GM12873 (cell line): ENCODE data around the gene MXRA8.

Experiments
- TF ChIP-seq, protein P1 (sequence below): IDR thresholded peaks from 2 replicates; pipeline ENCODE4 v1.5.1; 2012; ENCODE audit warnings: low read depth, mild to moderate bottlenecking, moderate library complexity, low read length, control low read depth; ENCODE audit not compliant: insufficient read depth; ENCODE audit errors: missing control alignments

Gene MXRA8

DNA sequence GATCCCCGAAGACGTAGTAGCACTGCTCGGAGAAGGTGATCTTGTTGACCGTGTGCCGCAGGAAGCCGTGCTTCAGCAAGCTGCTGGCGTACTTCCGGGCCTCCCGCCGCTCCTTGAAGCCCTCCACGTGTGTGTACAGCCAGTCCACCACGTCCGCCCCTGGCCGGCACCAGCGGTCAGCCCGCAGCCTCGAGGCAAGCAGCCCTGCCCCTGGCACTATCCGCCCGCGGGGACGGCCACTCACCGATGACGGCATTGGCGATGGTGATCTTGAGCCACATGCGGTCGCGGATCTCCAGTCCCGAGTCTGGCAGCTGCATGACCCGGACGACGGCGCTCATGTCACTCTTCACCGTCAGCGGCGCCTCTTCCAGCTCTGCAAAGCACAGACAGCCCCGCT is 20.1 kb downstream of the MXRA8 start:
- TF ChIP-seq, protein P1, sequence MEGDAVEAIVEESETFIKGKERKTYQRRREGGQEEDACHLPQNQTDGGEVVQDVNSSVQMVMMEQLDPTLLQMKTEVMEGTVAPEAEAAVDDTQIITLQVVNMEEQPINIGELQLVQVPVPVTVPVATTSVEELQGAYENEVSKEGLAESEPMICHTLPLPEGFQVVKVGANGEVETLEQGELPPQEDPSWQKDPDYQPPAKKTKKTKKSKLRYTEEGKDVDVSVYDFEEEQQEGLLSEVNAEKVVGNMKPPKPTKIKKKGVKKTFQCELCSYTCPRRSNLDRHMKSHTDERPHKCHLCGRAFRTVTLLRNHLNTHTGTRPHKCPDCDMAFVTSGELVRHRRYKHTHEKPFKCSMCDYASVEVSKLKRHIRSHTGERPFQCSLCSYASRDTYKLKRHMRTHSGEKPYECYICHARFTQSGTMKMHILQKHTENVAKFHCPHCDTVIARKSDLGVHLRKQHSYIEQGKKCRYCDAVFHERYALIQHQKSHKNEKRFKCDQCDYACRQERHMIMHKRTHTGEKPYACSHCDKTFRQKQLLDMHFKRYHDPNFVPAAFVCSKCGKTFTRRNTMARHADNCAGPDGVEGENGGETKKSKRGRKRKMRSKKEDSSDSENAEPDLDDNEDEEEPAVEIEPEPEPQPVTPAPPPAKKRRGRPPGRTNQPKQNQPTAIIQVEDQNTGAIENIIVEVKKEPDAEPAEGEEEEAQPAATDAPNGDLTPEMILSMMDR, result no peak

- TF ChIP-seq, protein P1, result no peak
Observed at GRCh38 chr1:1337793-1338147, 20.6 kb downstream of the MXRA8 start.

DNA sequence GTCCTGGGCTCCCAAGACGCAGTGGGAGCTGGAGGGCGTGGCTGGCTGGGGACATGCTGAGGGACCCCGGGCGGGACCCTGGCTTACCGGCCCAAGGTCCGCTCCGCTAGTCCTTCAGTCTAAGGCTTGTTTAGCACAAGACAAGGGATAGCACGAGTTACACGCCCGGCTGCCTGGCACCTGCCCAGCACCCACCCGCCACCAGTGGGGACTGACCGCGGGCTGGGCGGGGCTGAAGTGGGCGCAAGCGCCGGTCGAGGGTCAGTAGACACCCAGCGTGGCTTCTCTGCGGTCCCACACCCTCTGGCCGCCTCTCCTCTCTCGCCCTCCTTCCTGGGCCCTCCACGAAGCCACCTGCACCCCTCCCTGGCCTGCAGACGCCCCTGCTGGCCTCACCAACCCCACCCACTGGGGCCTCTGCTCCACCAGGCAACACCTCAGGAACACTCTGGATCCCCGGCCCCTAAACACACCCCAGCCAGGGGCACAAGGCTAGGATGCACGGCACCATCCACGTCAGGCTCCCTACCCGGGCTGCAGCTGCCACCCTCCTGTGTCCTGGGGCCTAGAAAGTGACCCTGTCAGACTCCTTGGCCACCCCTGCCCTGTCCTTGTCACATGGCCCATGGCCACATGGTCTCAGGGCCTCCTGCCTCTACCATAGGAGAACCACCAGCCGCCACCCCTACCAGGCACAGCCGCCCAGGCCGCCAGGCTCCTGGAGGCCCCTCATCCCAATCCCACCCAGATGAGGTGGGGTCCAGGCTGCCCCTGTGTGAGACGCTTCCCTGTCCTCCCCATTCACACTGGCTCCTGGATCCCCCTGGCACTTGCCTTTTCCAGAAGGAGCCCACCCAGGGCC is 21.2 kb downstream of the MXRA8 start:
- TF ChIP-seq, protein P1, result no peak

DNA sequence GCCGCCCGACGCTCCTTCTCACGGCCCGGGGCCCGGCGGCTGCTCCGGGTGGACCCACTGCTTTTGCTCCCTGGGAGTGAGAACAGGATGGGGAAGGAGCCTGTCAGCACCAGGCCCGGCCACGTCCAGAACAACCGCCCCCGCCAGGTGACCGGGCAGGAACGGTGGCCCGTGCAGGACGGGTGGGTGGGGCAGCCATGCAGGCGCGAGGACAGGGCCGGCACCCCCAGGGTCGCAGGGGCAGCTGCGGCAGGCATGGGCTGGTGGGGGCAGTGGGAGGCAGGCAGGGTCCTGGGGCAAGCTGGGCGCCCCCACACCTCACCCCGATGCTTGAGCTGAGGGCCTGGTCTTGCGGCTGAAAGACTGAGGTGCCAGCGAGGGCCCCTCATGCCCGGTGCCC is 21.9 kb downstream of the MXRA8 start:
- TF ChIP-seq, protein P1, result no peak

GRCh38 chr1:1335792-1336248 is 22.5 kb downstream of the MXRA8 start:
- TF ChIP-seq, protein P1, result no peak

DNA sequence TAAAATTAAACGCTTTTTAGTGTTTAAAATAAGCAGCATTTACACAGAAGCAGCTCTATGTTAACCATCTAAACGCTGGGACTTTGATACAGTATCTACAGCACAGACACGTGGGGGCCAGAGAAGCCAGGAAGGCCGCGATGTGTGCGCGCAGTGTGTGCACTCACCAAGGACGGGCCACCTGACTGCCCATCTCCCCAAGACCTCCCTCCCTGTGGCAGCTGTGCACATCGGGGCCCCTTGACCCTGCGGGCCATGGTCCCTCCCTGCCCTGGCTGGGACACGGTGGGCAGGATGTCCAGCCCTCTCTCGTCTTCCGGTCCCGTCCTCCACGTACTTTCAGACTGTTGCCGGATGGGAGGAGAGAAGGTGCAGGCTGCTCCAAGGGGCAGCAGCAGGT is 23.1 kb downstream of the MXRA8 start:
- TF ChIP-seq, protein P1, result no peak

DNA sequence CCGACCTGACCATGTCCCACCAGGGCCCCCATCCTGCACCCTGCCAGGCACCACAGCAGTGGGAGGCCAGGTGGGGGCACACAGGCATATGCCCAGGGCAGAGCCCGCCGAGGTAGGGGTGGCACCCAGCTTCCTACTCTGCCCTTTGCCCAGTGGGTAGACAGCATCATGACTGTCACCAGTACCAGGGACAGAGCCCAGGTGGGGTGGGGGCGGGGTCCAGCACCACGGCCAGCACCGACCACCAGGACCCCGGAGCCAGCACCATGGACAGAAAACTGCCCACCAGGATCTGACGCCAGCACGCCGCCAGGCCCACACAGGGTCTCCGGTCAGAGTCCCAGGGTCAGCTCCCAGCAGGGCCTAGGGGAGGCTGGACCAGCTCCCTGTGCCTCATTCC is 23.5 kb downstream of the MXRA8 start:
- TF ChIP-seq, protein P1, result no peak
